B cell (primary cell): Measurements from ENCODE around the gene LRRN2. TPM values are rescaled to one million over a fixed set of nuclear protein-coding genes. Genes with fewer than 3 reads are reported as not detected.

Experiments used
- ATAC-seq: fragments of 200-7000 bp; cut with Tn5 transposase; one replicate; pipeline ENCODE4 v1.10.0; 2021; ENCODE audit warnings: low read depth, mild to moderate bottlenecking, moderate number of reproducible peaks, moderate library complexity
- CTCF ChIA-PET: fragments of 350-600 bp; sonication (Branson Sonifier 250); formaldehyde crosslinking; loops from one replicate; lab custom pipeline; 2021; ENCODE audit warnings: antibody characterized with exemption, inconsistent platforms; lab: Charles Lee
- POLR2A ChIA-PET: fragments of 350-600 bp; sonication (Branson Sonifier 250); formaldehyde crosslinking; loops from one replicate; lab custom pipeline; 2021; ENCODE audit warnings: antibody characterized with exemption; lab: Charles Lee
- DNase-seq: peaks from one replicate; pipeline ENCODE4 v3.0.0; 2013
- H2AFZ ChIP-seq: 2 replicates; pipeline ENCODE4 v1.6.1; 2012; ENCODE audit warnings: mild to moderate bottlenecking, low read depth, low read length; ENCODE audit not compliant: insufficient read depth, poor library complexity, severe bottlenecking
- H3K27ac ChIP-seq, 2 donors: 1 replicate in 1 of 2; 2 replicates in 1 of 2; pipeline ENCODE4 v1.5.1; 2012 to 2013; ENCODE audit warnings: low read length in 2 of 2, mild to moderate bottlenecking in 2 of 2, moderate library complexity in 1 of 2
- H3K27me3 ChIP-seq, 4 experiments: fragments of 200-600 bp in 1 of 4; sonication (generic) in 1 of 4; replicated peaks in 1 of 4; 1 replicate in 2 of 4; 2 replicates in 2 of 4; pipeline versions ENCODE4 v1.6.1 to v1.7.0; 2013 to 2016; ENCODE audit warnings: low read length in 3 of 4, mild to moderate bottlenecking in 2 of 4, mixed read lengths in 1 of 4, moderate library complexity in 1 of 4; ENCODE audit not compliant: insufficient read depth in 4 of 4, control insufficient read depth in 3 of 4; ENCODE audit errors: control extremely low read depth in 1 of 4
- H3K36me3 ChIP-seq, 2 experiments: replicated peaks in 1 of 2; 1 replicate in 1 of 2; 2 replicates in 1 of 2; pipeline versions ENCODE4 v1.6.1 to v1.7.1; 2013; ENCODE audit warnings: low read length in 1 of 2; ENCODE audit not compliant: insufficient read depth in 2 of 2, control insufficient read depth in 1 of 2; ENCODE audit errors: control extremely low read depth in 1 of 2, extremely low read depth in 1 of 2
- H3K4me1 ChIP-seq, 2 donors: fragments of 200-600 bp in 1 of 2; sonication (generic) in 1 of 2; 1 replicate in 1 of 2; 2 replicates in 1 of 2; pipeline versions ENCODE4 v1.5.1 to v1.6.1; 2013 to 2017; ENCODE audit warnings: low read length in 2 of 2; ENCODE audit not compliant: control insufficient read depth in 2 of 2, insufficient read depth in 2 of 2
- H3K4me2 ChIP-seq: replicated peaks from 2 replicates; pipeline ENCODE3; 2012; ENCODE audit warnings: mild to moderate bottlenecking, low read depth, low read length; ENCODE audit not compliant: poor library complexity, severe bottlenecking
- H3K4me3 ChIP-seq, 5 experiments: fragments of 200-600 bp in 1 of 5; sonication (generic) in 1 of 5; 1 replicate in 3 of 5; 2 replicates in 2 of 5; pipeline versions ENCODE4 v1.5.1 to v1.7.0; 2011 to 2016; ENCODE audit warnings: low read length in 4 of 5, mild to moderate bottlenecking in 4 of 5, low read depth in 2 of 5, control low read depth in 1 of 5, moderate library complexity in 1 of 5; ENCODE audit not compliant: insufficient read depth in 1 of 5; ENCODE audit errors: control extremely low read depth in 1 of 5, extremely low read depth in 1 of 5
- H3K79me2 ChIP-seq: fragments of 200-600 bp; sonication (generic); one replicate; pipeline ENCODE4 v1.6.0; 2016; ENCODE audit warnings: low read length; ENCODE audit not compliant: control insufficient read depth, insufficient read depth
- H3K9ac ChIP-seq: fragments of 200-600 bp; sonication (generic); 2 replicates; pipeline ENCODE4 v1.6.1; 2017; ENCODE audit warnings: mild to moderate bottlenecking, low read length, moderate library complexity
- H3K9me3 ChIP-seq, 3 donors: one replicate each; pipeline versions ENCODE4 v1.6.1 to v1.7.1; 2013; ENCODE audit warnings: low read length in 2 of 3; ENCODE audit not compliant: control insufficient read depth in 2 of 3, insufficient read depth in 1 of 3; ENCODE audit errors: control extremely low read depth in 1 of 3
- H4K20me1 ChIP-seq: 2 replicates; pipeline ENCODE4 v1.6.0; 2012; ENCODE audit warnings: mild to moderate bottlenecking, low read length; ENCODE audit not compliant: insufficient read depth, control insufficient read depth, poor library complexity, severe bottlenecking
- H3K27ac Mint-ChIP-seq: one replicate; pipeline ENCODE4 v1.8.0; 2021; ENCODE audit warnings: mixed read lengths
- H3K27me3 Mint-ChIP-seq: one replicate; pipeline ENCODE4 v1.8.0; 2021; ENCODE audit warnings: mixed read lengths
- H3K4me1 Mint-ChIP-seq: one replicate; pipeline ENCODE4 v1.8.0; 2021; ENCODE audit warnings: mixed read lengths
- H3K4me3 Mint-ChIP-seq: one replicate; pipeline ENCODE4 v1.8.0; 2021; ENCODE audit warnings: mixed read lengths
- H3K9me3 Mint-ChIP-seq: one replicate; pipeline ENCODE4 v1.8.0; 2022; ENCODE audit warnings: mixed read lengths; ENCODE audit not compliant: insufficient read depth
- CTCF ChIP-seq: fragments of 200-600 bp; IDR thresholded peaks from one replicate; pipeline ENCODE4 v1.8.0; 2022; ENCODE audit warnings: antibody characterized with exemption, mild to moderate bottlenecking
- EZH2 ChIP-seq: IDR thresholded peaks from 2 replicates; pipeline ENCODE4 v1.6.1; 2012; ENCODE audit warnings: borderline replicate concordance, low read depth, mild to moderate bottlenecking, moderate library complexity, low read length; ENCODE audit not compliant: insufficient read depth, poor library complexity, severe bottlenecking
- WGBS: methylation state at CpG from one replicate; pipeline ENCODE4 v1.1.5; 2013; ENCODE audit warnings: missing lambda C conversion rate; ENCODE audit not compliant: insufficient coverage; 5-methylcytosine and 5-hydroxymethylcytosine counted together
- intact Hi-C: fragments of 100-400 bp; cut with micrococcal nuclease; formaldehyde crosslinking; loops from one replicate; pipeline ENCODE4 v1.10.0; 2022
- polyA plus RNA-seq: library from polyadenylated mRNA; depleted of rRNA; stranded (reverse); fragments of >200 nt; gene quantifications from 2 replicates; pipeline ENCODE4 v1.2.3, GENCODE V29; 2012
- total RNA-seq, 2 donors: library from RNA; stranded (reverse); fragments of 120-200 nt in 1 of 2; gene quantifications; 1 replicate in 1 of 2; 2 replicates in 1 of 2; pipeline versions ENCODE4 v1.2.3 to v1.2.4, GENCODE V29; 2013 to 2022

LRRN2 gene
- total and polyA plus RNA-seq, 2 donors (not counting 1 experiment from before 2014, with no cell fraction given), result not detected

GRCh38 chr1:204672482-204673121 lies 12.9 kb downstream of the LRRN2 start:
- ChIA-PET CTCF (no interaction called here), POLR2A (no interaction called here)
- Histone ChIP-seq H3K27ac (no peak overlapping the region), H3K9ac (no peak overlapping the region), H3K4me1 (no peaks in the 10 kb centered on the region), H3K4me3 (no peak overlapping the region), H3K79me2 (no peaks in the 10 kb centered on the region), H3K36me3 (no peaks in the 10 kb centered on the region), H3K9me3 (peaks cover 0 to 4% (median 0%) of the 10 kb centered on the region in 3 donors), H3K4me2 (no peak overlapping the region), H4K20me1 (no peaks in the 10 kb centered on the region), H3K27me3 (peaks cover 0 to 7% (median 0%) of the 10 kb centered on the region in 4 experiments), H2AFZ (no peak overlapping the region)
- intact Hi-C loops, result no loop called here
- H3K9me3 Mint-ChIP-seq, result no peaks in the 10 kb centered on the region
- peaks cover 16% of the 10 kb centered on the region for H3K27me3 Mint-ChIP-seq
- DNase-seq (no peak), ATAC-seq (no peak)
- H3K4me1 Mint-ChIP-seq, result no peaks in the 10 kb centered on the region
- no peak for TF ChIP-seq EZH2
- TF ChIP-seq CTCF, result no peak
- H3K27ac Mint-ChIP-seq, result no peak overlapping the region
- no peak overlapping the region for H3K4me3 Mint-ChIP-seq
- 93% methylated on average over 7 of the region's 10 CpGs for WGBS

GRCh38 chr1:204672069-204672468 lies 13.5 kb downstream of the LRRN2 start:
- ChIA-PET CTCF (no interaction called here), POLR2A (no interaction called here)
- Mint-ChIP-seq H3K9me3 (no peaks in the 10 kb centered on the region), H3K27ac (no peak overlapping the region), H3K27me3 (peaks cover 13% of the 10 kb centered on the region), H3K4me3 (no peak overlapping the region), H3K4me1 (no peaks in the 10 kb centered on the region)
- H3K4me2 ChIP-seq, result no peak overlapping the region
- H4K20me1 ChIP-seq, result no peaks in the 10 kb centered on the region
- no peak for ATAC-seq
- intact Hi-C loops, result no loop called here
- H3K4me3 ChIP-seq, result no peak overlapping the region
- H3K36me3 ChIP-seq, result no peaks in the 10 kb centered on the region
- no peaks in the 10 kb centered on the region for H3K79me2 ChIP-seq
- TF ChIP-seq CTCF (no peak), EZH2 (no peak)
- no peak overlapping the region for H3K27ac ChIP-seq
- no peak overlapping the region for H2AFZ ChIP-seq
- peaks cover 0 to 7% (median 0%) of the 10 kb centered on the region in 4 experiments for H3K27me3 ChIP-seq
- peaks cover 0 to 4% (median 0%) of the 10 kb centered on the region in 3 donors for H3K9me3 ChIP-seq
- 87% methylated on average over 4 of the region's 6 CpGs for WGBS
- no peaks in the 10 kb centered on the region for H3K4me1 ChIP-seq
- H3K9ac ChIP-seq, result no peak overlapping the region
- no peak for DNase-seq
